ENCODE measurements around the gene SBK3.
"Not testable (repeated sequence)": the region's sequence is repeated elsewhere in the genome, so short reads cannot be mapped to it uniquely, and the experiment has no call there.

SBK3 gene

DNA sequence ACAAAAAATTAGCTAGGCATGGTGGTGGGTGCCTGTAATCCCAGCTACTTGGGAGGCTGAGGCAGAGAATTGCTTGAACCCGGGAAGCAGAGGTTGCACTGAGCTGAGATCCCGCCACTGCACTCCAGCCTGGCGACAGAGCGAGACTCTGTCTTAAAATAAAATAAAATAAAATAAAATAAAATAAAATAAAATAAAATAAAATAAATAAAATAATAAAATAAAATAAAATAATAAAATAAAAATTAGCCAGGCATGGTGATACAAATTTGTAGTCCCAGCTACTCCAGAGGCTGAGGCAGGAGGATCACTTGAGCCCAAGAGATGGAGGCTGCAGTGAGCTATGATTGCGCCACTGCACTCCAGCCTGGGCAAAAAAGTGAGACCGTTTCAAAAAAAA, 28.6 kb upstream of the SBK3 start:
- not testable (repeated sequence) for DNase-seq

DNA sequence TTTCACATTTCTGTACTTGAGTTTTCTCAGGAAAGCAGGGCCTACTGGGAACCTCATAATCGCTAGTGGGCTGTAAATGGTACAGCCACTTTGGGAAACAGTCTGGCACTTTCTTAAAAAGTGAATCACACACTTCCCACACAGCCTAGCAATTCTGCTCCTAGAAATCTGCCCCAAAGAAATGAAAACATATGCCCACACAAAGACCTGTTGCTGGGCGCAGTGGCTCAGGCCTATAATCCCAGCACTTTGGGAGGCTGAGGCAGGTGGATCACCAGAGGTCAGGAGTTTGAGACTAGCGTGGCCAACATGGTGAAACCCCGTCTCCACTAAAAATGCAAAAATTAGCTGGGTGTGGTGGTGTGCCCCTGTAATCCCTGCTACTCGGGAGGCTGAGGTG, 24.1 kb upstream of the SBK3 start:
- DNase-seq, result not testable (repeated sequence)

DNA sequence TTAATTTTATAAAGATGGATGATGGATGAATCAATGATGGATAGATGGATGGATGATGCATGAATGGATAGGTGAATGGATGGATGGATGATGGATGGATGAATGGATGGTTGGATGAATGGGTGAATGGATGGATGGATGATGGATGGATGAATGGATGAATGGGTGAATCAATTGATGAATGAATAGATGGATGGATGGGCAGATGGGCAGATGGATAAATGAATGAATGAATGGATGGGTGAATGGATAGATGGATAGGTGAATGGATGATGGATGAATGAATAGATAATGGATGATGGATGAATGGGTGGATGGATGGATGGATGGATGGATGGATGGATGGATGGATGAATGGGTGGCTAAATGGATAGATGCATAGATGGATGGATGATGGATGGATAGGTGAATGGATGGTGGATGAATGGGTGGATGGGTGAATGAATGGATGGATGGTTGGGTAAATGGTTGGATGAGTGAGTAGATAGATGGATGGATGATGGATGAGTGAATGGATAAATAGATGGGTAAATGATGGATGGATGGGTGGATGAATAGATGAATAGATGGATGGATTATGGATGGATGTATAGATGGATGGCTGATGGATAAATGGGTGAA, 22.5 kb upstream of the SBK3 start:
- no peak for DNase-seq

DNA sequence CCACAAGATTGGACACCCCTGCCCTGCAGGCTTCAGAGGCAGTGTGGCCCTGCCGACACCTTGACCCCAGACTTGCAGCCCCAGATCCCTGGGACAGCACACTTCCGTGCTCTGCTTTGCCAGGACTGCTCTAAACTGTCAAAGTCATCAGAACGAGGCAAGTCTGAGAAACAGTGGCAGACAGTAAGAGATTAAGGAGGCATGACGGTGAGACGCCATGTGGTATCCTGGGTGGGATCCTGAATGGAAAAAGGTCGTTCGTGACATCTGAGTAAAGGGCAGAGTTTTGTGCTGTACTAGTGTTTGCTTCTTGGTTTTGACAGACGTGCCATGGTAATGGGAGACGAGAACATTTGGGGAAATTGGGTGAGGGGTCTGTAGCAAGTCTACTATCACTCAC, 21.5 kb upstream of the SBK3 start:
- DNase-seq, result no peak

DNA sequence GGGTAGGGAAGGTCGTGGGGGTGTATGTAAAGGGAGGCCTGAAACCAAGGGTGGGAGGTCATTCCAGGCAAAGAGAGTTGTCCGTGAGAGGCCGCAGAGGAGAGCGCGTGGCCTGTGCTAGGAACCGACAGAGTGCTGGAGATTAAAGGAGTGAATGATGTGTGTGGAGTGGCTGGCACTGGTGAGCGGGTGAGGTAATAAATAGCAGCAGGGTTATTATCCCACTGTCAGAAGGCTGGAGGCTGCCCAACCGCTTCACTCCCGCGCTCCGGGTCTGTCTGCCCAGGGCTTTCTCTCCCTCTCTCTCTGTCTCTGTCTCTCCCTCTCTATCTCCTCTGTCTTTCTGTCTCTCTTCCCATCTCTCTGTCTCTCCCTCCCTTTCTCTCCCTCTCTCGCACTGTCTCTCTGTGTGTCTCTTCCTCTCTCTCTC, 17.9 kb upstream of the SBK3 start:
- no peak for DNase-seq

DNA sequence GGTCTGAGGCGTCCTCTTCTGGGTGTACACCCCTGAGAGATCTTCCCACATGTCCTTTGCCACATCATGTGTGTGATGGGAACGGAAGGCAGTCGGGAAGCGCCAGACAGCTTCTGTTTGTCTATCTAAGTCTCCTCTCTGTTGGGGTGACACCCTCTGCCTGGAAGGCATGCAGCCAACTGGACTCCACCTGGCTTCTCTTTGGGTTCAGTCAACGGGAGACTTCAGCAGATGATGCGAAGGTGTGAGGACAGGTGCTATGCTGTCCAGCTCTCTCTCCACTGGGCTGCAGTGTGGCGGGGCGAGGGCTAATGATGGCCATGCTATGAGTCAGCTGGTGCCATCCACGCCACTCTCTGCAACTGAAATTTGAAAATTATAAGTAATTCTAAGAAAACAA, 14.3 kb upstream of the SBK3 start:
- no peak for DNase-seq

DNA sequence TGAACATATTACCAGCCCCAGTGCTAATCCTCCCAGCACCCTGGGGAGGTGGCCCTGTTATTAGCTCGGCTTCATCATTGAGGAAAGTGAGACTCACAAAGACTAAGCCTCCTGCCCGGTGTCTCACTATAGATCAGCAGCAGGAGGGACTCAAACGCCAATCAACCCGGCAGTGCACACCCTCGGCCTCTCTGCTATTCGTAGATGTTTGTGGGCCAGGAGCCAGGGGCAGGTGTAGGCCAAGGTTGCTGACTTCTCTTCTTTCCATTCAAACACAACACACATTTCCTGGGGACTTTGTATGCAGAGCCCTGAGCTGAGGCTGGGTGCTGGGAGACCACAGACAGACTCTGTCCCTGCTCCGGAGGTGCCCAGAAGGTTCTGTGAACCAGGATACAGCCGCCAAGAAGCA, 9.4 kb upstream of the SBK3 start:
- no peak for DNase-seq

DNA sequence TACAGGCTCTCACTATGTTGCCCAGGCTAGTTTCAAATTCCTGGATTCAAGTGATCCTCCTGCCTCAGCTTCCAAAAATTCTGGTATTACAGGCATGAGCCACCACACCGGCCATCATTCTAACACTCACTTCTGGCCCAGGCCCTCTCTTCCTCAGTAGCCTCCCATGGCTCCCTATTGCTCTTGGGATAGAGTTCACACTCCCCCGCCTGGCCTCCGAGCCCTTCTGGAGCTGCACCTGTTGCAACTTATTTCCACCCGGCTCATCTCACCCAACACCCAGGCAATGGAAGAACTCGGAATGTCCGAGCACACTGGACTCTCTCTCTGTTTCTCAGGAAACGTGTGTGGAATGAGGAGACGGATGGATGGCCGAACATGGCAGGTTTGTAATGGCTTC, 9.0 kb upstream of the SBK3 start:
- no peak for DNase-seq

DNA sequence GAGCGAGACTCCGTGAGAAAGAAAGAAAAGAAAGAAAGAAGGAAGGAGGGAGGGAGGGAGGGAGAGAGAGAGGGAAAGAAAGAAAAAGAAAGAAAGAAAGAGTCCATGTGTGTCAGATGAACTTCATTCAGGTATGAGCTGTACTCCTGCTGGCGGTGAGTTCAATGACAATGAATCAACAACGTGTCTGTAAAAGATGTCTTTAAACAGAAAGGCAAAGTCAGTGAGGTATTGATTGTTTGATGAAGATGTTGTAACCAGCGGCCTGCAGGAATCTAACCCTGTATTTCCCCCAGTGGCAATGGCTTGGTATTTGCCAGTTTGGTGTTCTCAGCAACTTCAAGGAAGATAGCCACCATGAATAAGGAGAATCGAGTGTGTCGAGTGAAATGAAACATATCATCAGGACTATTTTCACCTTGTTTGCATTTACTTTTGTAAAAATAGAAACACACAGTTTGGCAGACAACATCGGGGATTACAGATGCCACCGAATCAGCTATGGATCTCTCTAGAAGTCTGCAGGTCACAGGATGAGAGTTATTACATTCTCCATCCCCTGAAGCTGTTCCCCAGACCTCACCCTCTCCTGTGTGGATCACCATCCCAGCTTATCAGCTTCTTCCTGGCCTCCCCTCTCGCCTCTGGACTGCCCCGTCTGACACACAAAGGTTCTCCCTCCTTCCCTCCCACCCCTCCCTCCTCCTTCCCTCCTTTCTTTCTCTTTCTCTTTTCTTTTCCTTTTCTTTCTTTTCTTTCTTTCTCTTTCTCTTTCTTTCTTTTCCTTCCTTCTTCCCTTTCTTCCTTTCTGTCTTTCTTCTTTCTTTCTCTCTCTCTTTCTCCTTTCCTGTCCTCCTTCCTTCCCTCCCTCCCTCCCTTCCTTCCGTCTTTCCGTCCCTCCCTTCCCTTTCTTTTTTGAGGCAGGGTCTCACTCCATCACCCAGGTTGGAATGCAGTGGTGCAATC, 8.2 kb upstream of the SBK3 start:
- no peak for DNase-seq

DNA sequence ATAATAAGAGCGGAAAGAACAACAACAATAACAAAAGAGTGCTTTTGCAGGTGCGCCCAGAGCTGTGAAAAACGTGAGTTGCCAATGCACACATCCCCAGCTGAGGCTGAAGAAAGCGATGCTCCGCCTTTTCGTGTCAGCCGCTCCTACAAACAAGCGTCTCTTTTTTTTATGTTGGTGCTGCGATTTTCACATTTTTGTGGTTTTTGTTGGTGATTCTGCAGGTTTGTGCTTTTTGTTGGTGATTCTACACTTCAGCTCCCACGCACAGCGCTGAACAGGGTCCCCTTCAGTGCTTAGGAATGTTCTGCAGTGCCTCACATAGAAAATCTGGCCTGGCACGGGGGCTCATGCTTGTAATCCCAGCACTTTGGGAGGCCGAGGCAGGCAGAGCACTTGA, 7.3 kb upstream of the SBK3 start:
- DNase-seq, result no peak

DNA sequence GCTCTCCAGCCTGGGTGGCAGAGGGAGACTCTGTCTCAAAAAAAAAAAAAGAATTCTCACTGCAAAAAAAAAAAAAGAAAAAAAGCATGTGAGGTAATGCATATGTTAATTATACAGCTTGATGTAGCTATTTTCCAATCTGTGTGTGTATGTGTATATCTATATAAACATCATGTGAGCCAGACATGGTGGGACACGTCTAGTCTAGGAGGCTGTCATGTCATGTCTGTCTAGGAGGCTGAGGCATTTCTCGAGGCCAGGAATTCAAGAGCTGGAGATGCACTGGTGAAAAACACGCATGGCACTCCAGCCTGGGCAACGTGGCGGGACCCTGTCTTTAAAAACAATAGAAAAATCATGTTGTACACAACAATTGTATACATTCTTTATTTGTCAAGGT, 6.9 kb upstream of the SBK3 start:
- no peak for DNase-seq

DNA sequence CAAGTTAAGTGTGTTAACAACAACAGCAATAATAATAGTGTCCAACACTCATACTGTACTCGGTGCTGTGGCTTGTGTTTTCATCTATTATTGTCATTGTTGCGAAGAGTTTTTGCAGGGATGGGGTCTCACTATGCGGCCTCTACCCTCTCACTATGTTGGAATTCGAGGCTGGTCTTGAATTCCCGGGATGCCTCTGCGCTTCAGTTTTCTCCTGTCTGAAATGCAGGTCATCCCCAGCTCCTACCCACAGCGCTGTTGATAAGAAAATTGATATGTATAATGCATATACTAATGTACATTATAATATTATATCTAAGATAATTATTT, 4.9 kb upstream of the SBK3 start:
- DNase-seq, result no peak

DNA sequence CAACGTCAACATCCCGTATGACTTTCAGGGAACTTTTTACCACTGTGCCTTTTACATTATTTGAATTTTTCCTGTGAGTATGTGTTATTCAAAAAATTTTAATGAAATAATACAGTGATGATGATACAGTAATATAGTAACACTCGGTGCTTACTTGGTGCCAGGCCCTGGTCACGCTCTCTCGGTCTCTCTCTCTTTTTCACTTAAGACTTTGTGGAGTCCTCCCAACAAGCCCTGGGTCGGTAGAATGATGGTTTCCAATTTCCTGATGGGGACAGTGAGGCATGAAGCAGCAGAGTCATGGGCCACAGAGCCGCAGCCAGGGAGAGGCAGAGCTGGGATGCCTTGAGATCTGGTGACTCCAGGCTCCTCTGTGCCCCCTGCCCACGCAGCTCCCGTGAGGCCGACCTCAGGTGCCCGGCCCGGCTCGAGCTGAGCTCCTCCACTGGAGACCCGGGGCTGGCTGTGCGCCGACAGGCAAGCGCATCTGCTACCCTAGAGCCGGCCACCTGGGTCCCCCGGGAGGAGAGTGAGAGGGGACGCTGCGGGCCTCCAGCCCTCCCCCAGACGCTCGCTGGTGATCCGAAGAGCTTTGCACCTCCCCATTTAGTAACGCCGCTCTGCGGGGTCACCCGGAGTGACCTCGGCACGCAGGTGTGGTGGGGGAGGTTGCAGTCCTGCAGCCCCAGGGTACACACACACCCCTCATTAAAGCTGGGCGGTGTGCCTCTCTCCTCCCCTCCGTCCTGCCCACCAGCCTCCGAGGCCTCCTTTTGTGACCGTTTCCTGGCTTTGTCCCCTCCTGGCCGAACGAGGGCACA, 4.4 kb upstream of the SBK3 start:
- no peak for DNase-seq

DNA sequence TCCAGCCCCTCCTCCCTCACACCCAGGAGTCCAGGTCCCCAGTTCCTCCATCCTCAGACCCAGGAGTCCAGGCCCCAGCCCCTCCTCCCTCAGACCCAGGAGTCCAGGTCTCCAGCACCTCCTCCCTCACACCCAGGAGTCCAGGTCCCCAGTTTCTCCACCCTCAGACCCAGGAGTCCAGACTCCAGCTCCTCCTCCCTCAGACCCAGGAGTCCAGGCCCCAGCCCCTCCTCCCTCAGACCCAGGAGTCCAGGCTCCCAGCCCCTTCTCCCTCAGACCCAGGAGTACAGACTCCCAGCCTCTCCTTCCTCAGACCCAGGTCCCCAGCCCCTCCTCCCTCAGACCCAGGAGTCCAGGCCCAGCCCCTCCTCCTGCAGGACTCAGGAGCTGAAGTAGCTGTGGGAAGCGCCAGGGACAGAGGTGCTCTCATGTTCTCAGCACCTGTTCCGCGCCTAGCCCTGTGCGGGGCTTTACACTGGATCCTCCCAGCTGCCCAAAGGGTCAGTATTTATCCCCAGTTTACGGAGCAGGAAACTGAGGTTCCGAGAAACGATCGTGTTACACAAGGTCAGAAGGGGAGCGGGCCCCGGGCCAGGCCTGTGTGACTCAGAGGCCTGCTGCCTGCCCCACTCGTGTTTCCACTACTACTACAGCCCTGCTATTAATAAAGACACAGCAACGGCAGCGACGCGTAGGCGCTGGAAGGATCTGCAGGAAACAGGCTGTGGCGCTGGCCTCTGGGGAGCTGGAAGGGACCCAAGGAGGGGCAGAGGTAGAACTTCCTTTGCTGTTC, 1.7 kb upstream of the SBK3 start:
- DNase-seq, result no peak

DNA sequence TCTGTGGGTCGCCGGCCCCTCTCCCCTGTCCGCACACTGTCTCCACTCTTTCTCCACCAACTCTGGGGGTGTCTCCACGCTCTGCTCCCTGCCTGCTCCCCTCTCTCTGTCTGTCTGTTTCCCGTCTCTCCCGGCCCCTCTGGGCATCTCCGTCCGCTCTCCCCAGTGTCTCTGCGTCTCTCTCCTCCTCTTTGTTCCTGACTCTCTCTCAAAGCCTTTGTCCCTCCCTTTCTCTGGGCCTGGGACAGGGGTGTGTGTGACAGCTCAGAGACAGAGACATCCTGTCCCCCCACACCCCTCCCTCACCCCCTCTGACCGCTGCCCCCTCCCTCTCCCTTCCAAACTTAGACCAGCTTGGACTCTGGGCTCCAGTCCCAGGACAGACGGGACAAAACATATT, 668 bp upstream of the SBK3 start:
- no peak for DNase-seq

DNA sequence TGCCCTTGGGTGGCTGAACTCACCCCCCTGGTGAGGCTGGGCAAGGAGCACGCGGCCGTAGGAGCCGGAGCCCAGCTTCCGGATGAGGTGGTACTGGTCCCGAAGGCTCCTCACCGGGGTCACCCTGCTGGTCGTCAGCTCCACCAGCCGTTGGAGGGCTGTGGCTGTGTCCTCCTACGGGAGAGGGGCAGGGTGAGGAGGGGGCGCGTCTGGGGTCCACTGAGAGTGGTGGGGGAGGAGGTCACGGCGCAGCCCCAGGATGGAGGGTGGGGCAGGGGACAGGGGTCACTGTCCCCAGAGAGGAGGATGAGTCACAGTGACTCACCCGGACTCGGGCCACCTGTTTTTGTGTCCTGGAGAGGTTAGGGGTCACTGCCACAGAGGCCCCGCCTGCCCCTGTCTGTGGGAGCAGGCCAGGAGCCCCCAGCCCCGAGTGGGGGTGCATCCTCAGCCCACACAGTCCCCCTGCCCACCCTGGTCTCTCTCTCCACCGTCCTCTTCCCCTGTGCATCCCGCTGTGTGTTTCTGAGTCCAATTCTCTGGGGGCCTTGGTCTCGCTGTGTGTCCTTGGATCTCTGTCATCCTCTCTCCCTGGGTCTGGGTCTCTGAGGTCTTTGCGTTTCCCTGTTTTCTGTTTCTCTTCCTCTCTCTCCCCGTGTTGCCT, 435 bp downstream of the SBK3 start:
- DNase-seq, result no peak

DNA sequence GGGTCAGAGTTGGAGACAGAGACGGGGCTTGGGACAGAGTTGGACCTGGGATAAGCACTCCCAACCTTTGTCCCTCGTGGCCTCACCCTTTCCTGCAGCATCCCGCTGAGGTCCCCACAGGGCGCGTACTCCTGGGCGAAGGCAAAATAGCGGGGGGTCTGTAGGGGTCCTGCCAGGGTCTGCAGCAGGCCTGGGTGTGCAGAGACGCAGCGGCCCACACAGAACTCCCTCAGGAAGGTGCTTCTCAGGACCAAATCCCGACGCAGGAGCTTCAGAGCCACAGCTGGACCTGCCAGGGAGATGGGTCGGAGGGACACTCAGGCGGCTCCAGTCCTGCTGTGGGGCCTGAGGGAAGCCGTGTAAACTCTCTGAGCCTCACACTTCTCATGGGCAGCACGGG, 1.3 kb downstream of the SBK3 start:
- no peak for DNase-seq

DNA sequence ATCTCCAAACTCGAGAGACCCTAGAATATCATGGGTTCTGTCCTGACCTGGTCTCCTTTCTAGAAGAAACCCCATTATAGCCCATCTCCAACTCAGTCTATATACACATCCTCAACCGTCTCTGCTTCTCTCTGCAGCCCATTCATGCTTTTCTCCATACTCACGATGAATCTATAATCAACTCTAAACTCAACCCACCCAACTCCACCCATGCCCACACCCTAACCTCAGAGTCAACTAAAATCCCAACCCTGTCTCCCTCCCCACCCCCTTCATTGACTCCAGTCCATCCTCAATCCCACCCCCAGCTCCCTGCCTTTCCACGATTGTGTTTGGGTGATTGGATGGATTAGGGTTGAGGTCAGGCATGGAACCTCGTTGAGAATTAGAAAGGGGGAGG, 1.8 kb downstream of the SBK3 start:
- DNase-seq, result no peak

DNA sequence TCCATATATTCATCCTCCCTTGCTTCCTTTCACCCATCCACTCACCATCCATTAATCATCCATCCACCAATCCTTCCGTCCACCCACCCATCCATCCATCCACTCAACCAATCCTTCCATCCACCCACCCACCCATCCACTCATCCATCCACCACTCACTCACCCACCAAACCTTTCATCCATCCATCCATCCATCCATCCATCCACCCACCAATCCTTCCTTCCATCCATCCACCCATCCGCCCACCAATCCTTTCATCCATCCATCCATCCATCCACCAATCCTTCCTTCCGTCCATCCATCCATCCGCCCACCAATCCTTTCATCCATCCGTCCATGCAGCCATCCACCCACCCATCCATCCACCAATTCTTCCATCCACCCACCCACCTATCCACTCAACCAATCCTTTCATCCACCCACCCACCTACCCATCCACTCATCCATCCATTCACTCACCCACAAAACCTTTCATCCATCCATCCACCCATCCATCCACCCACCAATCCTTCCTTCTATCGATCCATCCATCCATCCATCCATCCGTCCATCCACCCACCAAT, 3.0 kb downstream of the SBK3 start:
- no peak for DNase-seq

DNA sequence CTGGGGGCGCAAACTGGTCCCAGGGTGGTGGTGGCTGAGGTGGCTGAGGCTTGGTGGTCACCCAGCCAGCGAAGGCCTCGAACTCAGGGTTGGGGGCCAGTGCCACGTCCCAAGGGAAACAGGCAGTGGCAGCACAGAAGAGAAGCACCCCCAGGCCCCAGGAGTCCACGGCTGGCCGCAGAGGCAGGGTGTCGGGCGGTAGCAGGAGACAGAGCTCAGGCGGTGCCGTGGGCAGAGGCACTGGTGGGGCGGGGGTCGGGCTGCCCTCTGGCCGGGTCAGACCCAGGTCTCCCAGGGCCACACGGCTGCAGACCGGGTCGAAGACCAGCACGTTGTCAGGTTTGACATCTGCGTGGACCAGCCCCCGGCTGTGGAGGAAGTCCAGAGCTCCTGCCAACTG, 4.3 kb downstream of the SBK3 start:
- DNase-seq, result no peak

DNA sequence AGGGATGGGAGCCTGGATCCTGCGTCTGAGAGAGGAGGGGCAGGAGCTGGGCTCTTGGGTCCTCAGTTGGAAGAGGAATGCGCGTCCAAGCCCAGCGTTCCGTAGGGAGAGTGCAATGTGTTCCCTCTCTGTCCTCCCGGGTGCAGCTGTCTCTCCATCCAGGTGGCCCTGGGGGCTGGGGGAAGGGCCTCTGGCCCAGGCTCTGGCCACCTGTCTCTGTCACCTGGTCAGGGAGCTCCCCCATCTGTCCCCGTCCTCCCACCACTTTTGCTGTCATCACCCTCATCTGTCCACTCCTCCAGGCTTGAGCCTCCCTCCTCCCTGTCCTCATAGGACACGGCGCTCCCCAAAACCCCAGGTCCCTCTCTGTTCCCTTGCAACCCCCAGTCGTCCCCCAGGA, 4.7 kb downstream of the SBK3 start:
- DNase-seq, result no peak

Data from effector CD4-positive, alpha-beta T cell (primary cell).